Parathyroid adenoma (tissue), 2 donors: ENCODE results near the gene TMTC2.

ENCODE experiments used
- H2AFZ ChIP-seq: fragments of 300-600 bp; sonication (generic); one replicate; pipeline ENCODE4 v1.7.0; 2017; ENCODE audit warnings: antibody characterized with exemption, mild to moderate bottlenecking
- H3K27ac ChIP-seq: fragments of 300-600 bp; sonication (generic); one replicate; pipeline ENCODE4 v1.7.0; 2017
- H3K27me3 ChIP-seq: fragments of 300-600 bp; sonication (generic); one replicate; pipeline ENCODE4 v1.7.0; 2017; ENCODE audit warnings: low read length; ENCODE audit not compliant: control insufficient read depth, insufficient read depth
- H3K36me3 ChIP-seq: fragments of 300-600 bp; sonication (generic); one replicate; pipeline ENCODE4 v1.7.0; 2017; ENCODE audit warnings: low read length; ENCODE audit not compliant: control insufficient read depth, insufficient read depth
- H3K4me1 ChIP-seq: fragments of 300-600 bp; sonication (generic); one replicate; pipeline ENCODE4 v1.7.0; 2017; ENCODE audit warnings: control low read depth
- H3K4me2 ChIP-seq: fragments of 300-600 bp; sonication (generic); one replicate; pipeline ENCODE4 v1.7.0; 2017; ENCODE audit warnings: low read length
- H3K4me3 ChIP-seq: fragments of 300-600 bp; sonication (generic); one replicate; pipeline ENCODE4 v1.7.0; 2017; ENCODE audit warnings: low read depth, low read length
- H3K79me2 ChIP-seq: fragments of 300-600 bp; sonication (generic); one replicate; pipeline ENCODE4 v1.7.0; 2017; ENCODE audit warnings: control low read depth
- H3K9ac ChIP-seq: fragments of 300-600 bp; sonication (generic); one replicate; pipeline ENCODE4 v1.7.0; 2017; ENCODE audit warnings: mild to moderate bottlenecking
- H3K9me3 ChIP-seq: fragments of 300-600 bp; sonication (generic); one replicate; pipeline ENCODE4 v1.7.0; 2017; ENCODE audit warnings: low read length; ENCODE audit not compliant: control insufficient read depth
- TF ChIP-seq, protein P1 (sequence below): fragments of 300-600 bp; sonication (generic); IDR thresholded peaks from one replicate; pipeline ENCODE4 v1.7.0; 2017; ENCODE audit warnings: antibody characterized with exemption, mild to moderate bottlenecking
- donor health status: primary hyperparathyroidism.

Gene TMTC2

DNA sequence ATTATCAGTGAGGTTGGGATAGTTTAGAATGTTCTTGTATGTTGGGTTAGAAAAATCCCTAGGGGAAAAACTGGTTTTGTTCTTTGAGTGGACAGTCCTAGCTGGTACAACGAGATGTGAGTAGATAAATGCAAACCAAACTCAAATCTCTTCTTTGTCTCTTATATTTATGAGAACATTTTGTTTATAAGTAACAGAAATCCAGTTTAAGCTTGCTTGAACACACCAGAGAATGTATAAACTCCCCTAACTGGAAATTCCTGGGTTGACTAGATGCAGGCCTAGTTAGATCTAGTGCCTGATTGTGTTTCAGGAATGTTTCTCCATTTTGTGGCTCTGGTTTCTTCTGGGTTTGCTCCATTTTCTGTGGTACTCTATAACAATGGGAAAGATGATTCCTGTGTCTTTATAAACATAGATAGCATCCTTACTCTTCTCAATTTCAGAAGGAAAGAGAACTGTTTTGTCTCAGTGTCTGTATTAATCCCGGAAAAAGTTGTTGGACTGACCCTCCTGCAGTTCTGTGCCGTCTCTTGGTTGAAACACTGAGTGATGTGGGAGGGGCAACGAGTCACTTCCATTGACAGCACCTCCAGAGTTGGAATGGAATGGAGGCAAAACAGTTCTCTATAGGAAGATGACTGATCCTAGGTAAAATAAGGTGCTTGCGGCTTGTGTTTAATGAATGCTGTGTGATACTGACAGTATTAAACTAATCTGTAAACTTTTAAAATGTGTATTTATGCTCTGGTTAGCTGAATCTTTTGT, 244.8 kb downstream of the TMTC2 start:
- H3K27ac ChIP-seq = no peak overlapping the region
- H3K4me3 ChIP-seq = no peak overlapping the region
- no peak overlapping the region for H3K9ac ChIP-seq
- H3K36me3 ChIP-seq = no peaks in the 10 kb centered on the region
- no peaks in the 10 kb centered on the region for H3K27me3 ChIP-seq
- no peaks in the 10 kb centered on the region for H3K9me3 ChIP-seq
- TF ChIP-seq, protein P1, sequence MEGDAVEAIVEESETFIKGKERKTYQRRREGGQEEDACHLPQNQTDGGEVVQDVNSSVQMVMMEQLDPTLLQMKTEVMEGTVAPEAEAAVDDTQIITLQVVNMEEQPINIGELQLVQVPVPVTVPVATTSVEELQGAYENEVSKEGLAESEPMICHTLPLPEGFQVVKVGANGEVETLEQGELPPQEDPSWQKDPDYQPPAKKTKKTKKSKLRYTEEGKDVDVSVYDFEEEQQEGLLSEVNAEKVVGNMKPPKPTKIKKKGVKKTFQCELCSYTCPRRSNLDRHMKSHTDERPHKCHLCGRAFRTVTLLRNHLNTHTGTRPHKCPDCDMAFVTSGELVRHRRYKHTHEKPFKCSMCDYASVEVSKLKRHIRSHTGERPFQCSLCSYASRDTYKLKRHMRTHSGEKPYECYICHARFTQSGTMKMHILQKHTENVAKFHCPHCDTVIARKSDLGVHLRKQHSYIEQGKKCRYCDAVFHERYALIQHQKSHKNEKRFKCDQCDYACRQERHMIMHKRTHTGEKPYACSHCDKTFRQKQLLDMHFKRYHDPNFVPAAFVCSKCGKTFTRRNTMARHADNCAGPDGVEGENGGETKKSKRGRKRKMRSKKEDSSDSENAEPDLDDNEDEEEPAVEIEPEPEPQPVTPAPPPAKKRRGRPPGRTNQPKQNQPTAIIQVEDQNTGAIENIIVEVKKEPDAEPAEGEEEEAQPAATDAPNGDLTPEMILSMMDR = no peak
- peaks cover 3% of the 10 kb centered on the region for H3K4me1 ChIP-seq
- H3K4me2 ChIP-seq = no peak overlapping the region
- peak overlapping the region; percentile 38 for H2AFZ ChIP-seq
- no peaks in the 10 kb centered on the region for H3K79me2 ChIP-seq

DNA sequence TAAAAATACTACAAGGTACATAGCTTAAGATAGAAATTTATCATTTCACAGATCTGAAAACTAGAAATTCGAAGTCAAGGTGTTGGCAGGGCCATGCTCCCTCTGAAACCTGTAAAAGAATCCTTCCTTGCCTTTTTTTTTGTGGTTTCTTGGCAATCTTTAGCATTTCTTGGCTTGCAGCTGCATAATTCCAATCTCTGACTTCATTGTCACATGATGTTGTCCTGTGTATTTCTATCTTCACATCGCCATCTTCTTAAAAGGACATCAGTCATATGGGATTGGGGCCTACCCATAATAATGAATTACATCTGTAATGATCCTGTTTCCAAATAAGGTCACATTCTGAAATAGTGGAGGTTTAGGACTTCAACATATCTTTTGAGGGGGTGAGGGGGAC, 250.4 kb downstream of the TMTC2 start:
- no peak overlapping the region for H3K27ac ChIP-seq
- no peak overlapping the region for H3K9ac ChIP-seq
- no peak overlapping the region for H3K4me3 ChIP-seq
- H3K79me2 ChIP-seq = no peaks in the 10 kb centered on the region
- H2AFZ ChIP-seq = no peak overlapping the region
- TF ChIP-seq, protein P1 = no peak
- no peaks in the 10 kb centered on the region for H3K4me1 ChIP-seq
- no peak overlapping the region for H3K4me2 ChIP-seq
- no peaks in the 10 kb centered on the region for H3K9me3 ChIP-seq
- no peaks in the 10 kb centered on the region for H3K36me3 ChIP-seq
- no peaks in the 10 kb centered on the region for H3K27me3 ChIP-seq

DNA sequence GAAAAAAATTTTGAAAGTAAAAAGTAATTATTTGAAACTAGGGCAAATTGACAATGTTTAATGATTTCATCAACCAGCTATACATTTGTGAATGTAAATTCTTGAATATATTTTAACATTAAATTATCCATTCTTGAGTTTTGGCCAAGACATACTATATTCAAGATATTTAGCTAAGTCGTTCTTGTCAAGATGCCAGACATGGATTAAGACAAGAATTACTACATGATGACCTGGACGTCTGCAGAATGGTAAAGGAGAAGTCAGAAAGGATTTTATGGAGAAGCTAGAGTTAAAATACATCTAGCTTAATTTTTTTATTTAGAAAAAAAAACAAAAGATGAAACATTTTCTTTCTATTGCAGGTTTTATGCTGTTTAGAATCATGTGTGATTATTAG, 255.8 kb downstream of the TMTC2 start:
- H3K27ac ChIP-seq = no peak overlapping the region
- no peak overlapping the region for H3K4me2 ChIP-seq
- H3K27me3 ChIP-seq = no peaks in the 10 kb centered on the region
- H3K4me1 ChIP-seq = no peaks in the 10 kb centered on the region
- no peak overlapping the region for H3K4me3 ChIP-seq
- no peaks in the 10 kb centered on the region for H3K9me3 ChIP-seq
- no peak overlapping the region for H2AFZ ChIP-seq
- H3K36me3 ChIP-seq = no peaks in the 10 kb centered on the region
- no peaks in the 10 kb centered on the region for H3K79me2 ChIP-seq
- TF ChIP-seq, protein P1 = no peak
- H3K9ac ChIP-seq = no peak overlapping the region

DNA sequence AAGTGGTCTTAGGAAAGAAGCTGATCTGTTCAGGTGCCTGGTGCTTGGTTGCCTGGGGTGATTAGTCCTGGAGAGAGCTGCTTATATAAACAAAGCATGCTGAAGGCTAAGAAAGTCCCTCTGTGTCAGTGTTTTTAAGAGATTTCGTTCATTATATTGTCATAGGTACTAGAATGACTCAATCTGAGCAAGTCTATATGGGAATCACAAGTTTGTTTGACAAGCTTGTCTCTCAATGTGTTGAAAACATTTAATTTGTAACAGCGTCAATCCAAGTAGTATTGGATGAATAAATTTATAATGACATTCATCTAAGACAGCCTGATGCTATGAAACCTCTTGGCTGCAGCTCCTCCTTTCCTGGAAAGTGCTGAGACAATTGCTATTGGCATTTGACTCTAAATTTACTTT, 256.3 kb downstream of the TMTC2 start:
- TF ChIP-seq, protein P1 = no peak
- Histone ChIP-seq H2AFZ (no peak overlapping the region), H3K9me3 (no peaks in the 10 kb centered on the region), H3K27me3 (no peaks in the 10 kb centered on the region), H3K36me3 (no peaks in the 10 kb centered on the region), H3K4me1 (no peaks in the 10 kb centered on the region), H3K9ac (no peak overlapping the region), H3K79me2 (no peaks in the 10 kb centered on the region), H3K27ac (no peak overlapping the region), H3K4me2 (no peak overlapping the region), H3K4me3 (no peak overlapping the region)

DNA sequence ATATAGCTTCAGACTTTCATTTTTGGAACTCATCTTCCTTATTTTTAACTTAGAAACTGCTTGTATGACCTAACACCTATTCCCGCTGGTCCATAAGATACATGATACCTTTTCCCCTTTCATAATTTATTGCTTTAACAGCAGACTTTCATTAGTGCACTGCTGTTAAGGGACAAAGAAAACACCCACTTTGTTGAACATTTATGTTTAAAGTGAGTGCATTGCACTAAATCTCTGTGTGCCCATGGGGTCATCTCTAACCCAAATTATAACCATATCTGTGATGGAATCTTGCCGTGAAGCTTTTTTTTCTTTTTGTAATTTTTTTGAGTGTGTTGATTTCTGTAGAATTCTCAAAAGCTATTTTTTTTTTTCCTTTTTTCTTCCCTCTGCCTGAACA, 261.8 kb downstream of the TMTC2 start:
- Histone ChIP-seq H3K4me1 (no peaks in the 10 kb centered on the region), H3K9ac (no peak overlapping the region), H3K9me3 (no peaks in the 10 kb centered on the region), H3K4me2 (no peak overlapping the region), H3K36me3 (no peaks in the 10 kb centered on the region), H3K27ac (no peak overlapping the region), H2AFZ (no peak overlapping the region), H3K27me3 (no peaks in the 10 kb centered on the region), H3K4me3 (no peak overlapping the region), H3K79me2 (no peaks in the 10 kb centered on the region)
- TF ChIP-seq, protein P1 = no peak
